Vagina (tissue), 2 donors: ENCODE results near the gene SLC17A2.

Experiments
- CTCF ChIP-seq, 3 experiments: fragments of 450-650 bp in 2 of 3; fragments of 200-600 bp in 1 of 3; sonication (generic) in 1 of 3; IDR thresholded peaks; one replicate each; pipeline ENCODE4 v1.5.1; 2017 to 2019; ENCODE audit warnings: antibody characterized with exemption in 3 of 3, mild to moderate bottlenecking in 2 of 3, moderate library complexity in 2 of 3
- POLR2A ChIP-seq, 2 donors: fragments of 450-650 bp; IDR thresholded peaks; one replicate each; pipeline ENCODE4 v1.6.1; 2017; ENCODE audit warnings: antibody characterized with exemption in 2 of 2, mild to moderate bottlenecking in 2 of 2, moderate library complexity in 2 of 2
- POLR2AphosphoS5 ChIP-seq, 2 donors: sonication (generic); formaldehyde crosslinking; IDR thresholded peaks; one replicate each; pipeline ENCODE4 v1.9.0; 2017; ENCODE audit warnings: antibody characterized with exemption in 2 of 2, mild to moderate bottlenecking in 2 of 2, low read depth in 1 of 2; ENCODE audit not compliant: insufficient read depth in 1 of 2

- TF ChIP-seq CTCF (IDR thresholded peaks at IDR 0.05) (no peak), POLR2A (IDR thresholded peaks at IDR 0.05) (no peak), POLR2AphosphoS5 (IDR thresholded peaks at IDR 0.05; ENCODE audit: insufficient read depth in 1 of 2, low read depth in 1 of 2) (no peak)
Measured at GRCh38 chr6:25954756-25955155, 24.3 kb upstream of the SLC17A2 start.
